Heart right ventricle (tissue), 16 donors: Measurements from ENCODE around the gene CDC42BPG. TPM values are rescaled to one million over a fixed set of nuclear protein-coding genes. Genes with fewer than 3 reads are reported as not detected.

Experiments
- ATAC-seq, 8 donors: fragments of 200-7000 bp; cut with Tn5 transposase; one replicate each; pipeline ENCODE4 v1.9.1; 2020; ENCODE audit warnings: mild to moderate bottlenecking in 8 of 8, moderate library complexity in 8 of 8, moderate number of reproducible peaks in 1 of 8
- DNase-seq, 2 donors: peaks; one replicate each; pipeline ENCODE4 v3.0.0-alpha.2; 2020
- H3K27ac ChIP-seq, 10 donors: fragments of 200-600 bp; sonication (generic) in 2 of 10; one replicate each; pipeline versions ENCODE4 v1.5.0 to v1.8.0; 2020 to 2022; ENCODE audit warnings: mild to moderate bottlenecking in 3 of 10
- H3K27me3 ChIP-seq, 7 donors: fragments of 200-600 bp; one replicate each; pipeline ENCODE4 v1.8.0; 2021 to 2022; ENCODE audit warnings: mild to moderate bottlenecking in 2 of 7
- H3K36me3 ChIP-seq, 9 donors: fragments of 200-600 bp; sonication (generic) in 1 of 9; one replicate each; pipeline versions ENCODE4 v1.5.0 to v1.8.0; 2020 to 2022; ENCODE audit warnings: mild to moderate bottlenecking in 2 of 9
- H3K4me1 ChIP-seq, 9 donors: fragments of 200-600 bp; sonication (generic) in 1 of 9; one replicate each; pipeline versions ENCODE4 v1.5.0 to v1.8.0; 2020 to 2022; ENCODE audit warnings: mild to moderate bottlenecking in 4 of 9
- H3K4me3 ChIP-seq, 10 donors: fragments of 200-600 bp; sonication (generic) in 2 of 10; one replicate each; pipeline versions ENCODE4 v1.5.0 to v1.8.0; 2020 to 2022; ENCODE audit warnings: mild to moderate bottlenecking in 7 of 10, moderate library complexity in 2 of 10
- H3K9me3 ChIP-seq, 11 donors: fragments of 200-600 bp in 10 of 11; sonication (generic) in 2 of 11; one replicate each; pipeline versions ENCODE4 v1.5.0 to v1.8.0; 2013 to 2022; ENCODE audit warnings: mild to moderate bottlenecking in 2 of 11, control low read depth in 1 of 11, moderate library complexity in 1 of 11
- CTCF ChIP-seq, 9 donors: fragments of 200-600 bp; sonication (generic) in 2 of 9; IDR thresholded peaks; one replicate each; pipeline versions ENCODE4 v1.5.0 to v1.8.0; 2021 to 2022; ENCODE audit warnings: antibody characterized with exemption in 9 of 9, mild to moderate bottlenecking in 5 of 9, moderate library complexity in 1 of 9
- WGBS, 2 donors: extraction: QIAGEN DNeasy Blood & Tissue Kit; methylation state at CpG; one replicate each; pipeline ENCODE4 v1.1.7; 2013; ENCODE audit warnings: inconsistent platforms in 1 of 2; 5-methylcytosine and 5-hydroxymethylcytosine counted together
- intact Hi-C, 10 donors: fragments of 100-400 bp; cut with DNase I; formaldehyde crosslinking; loops; one replicate each; pipeline versions ENCODE4 v1.11.1 to v1.14.2; 2022
- polyA plus RNA-seq, 2 donors: library from polyadenylated mRNA; stranded (reverse); fragments of 200-250 nt; gene quantifications; one replicate each; pipeline ENCODE4 v1.2.3, GENCODE V29; 2013
- total RNA-seq, 10 donors: library from RNA; stranded (reverse); fragmentation: NEBNext Ultra II Directional in 3 of 10; extraction: Animal tissue kit (Norgen Biotek cat#: 25700) in 3 of 10; gene quantifications; one replicate each; pipeline versions ENCODE4 v1.2.1 to v1.2.4, GENCODE V29; 2021 to 2023
- donor health status: Arrhythmogenic right ventricular cardiomyopathy.
- donor health status: ischemic (EF 13 %, LVEDD 7.1; RV severe dilation, severe dysfunction).
- donor health status: healthy with polysubstance abuse.
- donor health status: DM: no; HTN: yes; CAD: no.
- donor health status: DM: no; HTN: no; CAD: no.
- donor health status: ischemic (EF 25% LVEDD 6.9; RV normal size, moderate dysfunction).
- donor health status: ischemic (EF 25% LVEDD 5.7; RV mildly dilated, moderate dysfunction).
- donor health status: healthy.
- donor health status: DM: yes; HTN: yes; CAD: no.
- donor health status: Ischemic cardiomyopathy.
- donor health status: ischemic (EF 35%, LVEDD 5.7; RV mildly dilated, moderate dysfunction).
- donor health status: nonischemic (EF 11% LVEDD 7.7; RV severe dilation, severe dysfunction).
- donor health status: DM: yes; HTN: yes; CAD: no.
- donor health status: PGD.
- donor health status: ischemic (EF 29% LVEDD 5.4; RV normal size, mild dysfunction).
- donor health status: nonischemic (EF 23%, LVEDD 6.1; RV moderate dilation, normal function).

The CDC42BPG gene
- total and polyA plus RNA-seq, 12 donors, result 0.04 to 1.3 (median 0.27) TPM

- Histone ChIP-seq H3K36me3 (no peaks in the 10 kb centered on the region), H3K27me3 (no peaks in the 10 kb centered on the region), H3K4me3 (no peak overlapping the region), H3K9me3 (no peaks in the 10 kb centered on the region), H3K4me1 (peaks cover 9 to 54% (median 37%) of the 10 kb centered on the region in 9 donors), H3K27ac (peak overlapping the region in 2 of 10 donors; percentile 64 to 77)
- intact Hi-C loops, result loop anchor here in 2 of 10 donors (2.0 to 10.0 kb wide), 2 partner anchors 40 to 1106 kb away; no protein-coding TSS in a partner anchor
- no peak for TF ChIP-seq CTCF (IDR thresholded peaks at IDR 0.05)
- no peak for DNase-seq
- no peak for ATAC-seq
- WGBS, 2 donors, result 59 to 60% methylated on average over 9 of the region's 9 CpGs
These were observed 44.5 kb upstream of the CDC42BPG start for GRCh38 chr11:64888729-64889511.

- H3K4me1 ChIP-seq, result peaks cover 9 to 48% (median 31%) of the 10 kb centered on the region in 9 donors
- H3K27ac ChIP-seq, result peak overlapping the region in 9 of 10 donors; percentile 10 to 83 (median 64)
- H3K4me3 ChIP-seq, result peak overlapping the region in 6 of 10 donors; percentile 21 to 42 (median 34)
- H3K27me3 ChIP-seq, result no peaks in the 10 kb centered on the region
- no peaks in the 10 kb centered on the region for H3K9me3 ChIP-seq
- 69 to 71% methylated on average over 8 of the region's 8 CpGs for WGBS, 2 donors
- intact Hi-C loops, result loop anchor here in 2 of 10 donors (2.0 to 10.0 kb wide), 2 partner anchors 40 to 1106 kb away; no protein-coding TSS in a partner anchor
- no peak for TF ChIP-seq CTCF (IDR thresholded peaks at IDR 0.05)
- DNase-seq (no peak), ATAC-seq (no peak)
- no peaks in the 10 kb centered on the region for H3K36me3 ChIP-seq
These were observed 43.9 kb upstream of the CDC42BPG start for GRCh38 chr11:64888406-64888728.

DNA sequence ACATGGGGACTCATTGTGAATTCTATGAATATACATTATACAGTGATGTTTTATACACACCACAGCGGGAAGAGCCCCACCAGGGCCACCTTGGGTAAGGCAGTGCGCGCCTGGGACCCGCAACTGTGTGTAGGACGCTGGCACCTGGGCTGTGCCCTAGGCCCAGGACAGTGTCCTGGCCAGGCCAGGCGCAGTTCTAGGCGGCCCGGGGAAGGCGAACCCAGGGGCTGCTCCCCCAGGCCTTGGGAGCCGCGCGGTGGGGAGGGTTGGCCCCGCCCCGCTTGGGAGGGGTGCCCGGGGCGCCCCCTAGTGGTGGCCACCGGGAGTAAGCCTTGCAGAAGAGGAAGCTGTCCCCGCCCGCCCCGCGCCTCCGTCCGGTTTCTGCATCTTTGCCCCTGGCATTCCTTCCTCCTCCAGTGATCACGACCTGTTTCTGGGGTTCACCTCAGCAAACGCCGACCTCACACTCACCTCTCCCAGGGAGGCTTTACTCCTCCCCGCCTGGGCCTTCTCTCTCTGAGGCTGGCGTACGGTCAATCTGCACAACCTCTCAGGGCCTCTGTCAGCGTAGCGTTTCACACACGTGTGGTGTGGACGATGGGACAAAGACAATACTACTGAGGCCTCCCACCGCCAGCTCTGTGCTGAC, 43.4 kb upstream of the CDC42BPG start:
- no peaks in the 10 kb centered on the region for H3K27me3 ChIP-seq
- WGBS, 2 donors, result 13 to 14% methylated on average over 33 to 34 of the region's 34 CpGs
- no peaks in the 10 kb centered on the region for H3K36me3 ChIP-seq
- TF ChIP-seq CTCF (IDR thresholded peaks at IDR 0.05), result peak; percentile 98 to 100 (median 99)
- DNase-seq, result peak; percentile 80 to 90
- peak overlapping the region; percentile 10 to 83 (median 62) for H3K27ac ChIP-seq
- H3K4me1 ChIP-seq, result peaks cover 9 to 45% (median 26%) of the 10 kb centered on the region in 9 donors
- peak overlapping the region in 7 of 10 donors; percentile 21 to 42 (median 34) for H3K4me3 ChIP-seq
- no peaks in the 10 kb centered on the region for H3K9me3 ChIP-seq
- intact Hi-C loops, result loop anchor here in 3 of 10 donors (2.0 to 10.0 kb wide), 3 partner anchors 39 to 1107 kb away; partner anchors contain the start of gene CDC42BPG (in 1 of the 3)
- peak; percentile 83 to 96 (median 92) for ATAC-seq

- Histone ChIP-seq H3K27ac (peak overlapping the region; percentile 10 to 83 (median 62)), H3K4me1 (peaks cover 5 to 39% (median 21%) of the 10 kb centered on the region in 9 donors), H3K9me3 (no peaks in the 10 kb centered on the region), H3K4me3 (peak overlapping the region in 4 of 10 donors; percentile 21 to 39 (median 28)), H3K36me3 (no peaks in the 10 kb centered on the region), H3K27me3 (no peaks in the 10 kb centered on the region)
- intact Hi-C loops, result loop anchor here in 2 of 10 donors (2.0 to 10.0 kb wide), 2 partner anchors 42 to 1108 kb away; partner anchors contain the start of gene CDC42BPG (in 1 of the 2)
- 86% methylated on average over 8 of the region's 8 CpGs for WGBS, 2 donors
- TF ChIP-seq CTCF (IDR thresholded peaks at IDR 0.05), result no peak
- DNase-seq (no peak), ATAC-seq (no peak)
These were observed 42.8 kb upstream of the CDC42BPG start for GRCh38 chr11:64887234-64887756.
